Sigmoid colon (tissue), 7 donors: ENCODE measurements around the gene ADORA2A. TPM values are rescaled to one million over a fixed set of nuclear protein-coding genes. Genes with fewer than 3 reads are reported as not detected.

Experiments used
- DNase-seq: peaks from one replicate; pipeline ENCODE4 v3.0.0-alpha.2; 2019
- H3K27ac ChIP-seq, 4 donors: fragments of 200-600 bp; sonication (generic); one replicate each; pipeline ENCODE4 v1.5.1; 2016 to 2019; ENCODE audit warnings: mild to moderate bottlenecking in 1 of 4
- H3K27me3 ChIP-seq, 3 donors: fragments of 200-600 bp; sonication (generic); one replicate each; pipeline ENCODE4 v1.5.1; 2019; ENCODE audit warnings: mild to moderate bottlenecking in 1 of 3
- H3K36me3 ChIP-seq, 4 donors: fragments of 200-600 bp; sonication (generic); one replicate each; pipeline ENCODE4 v1.5.1; 2016 to 2019
- H3K4me1 ChIP-seq, 4 donors: fragments of 200-600 bp; sonication (generic); one replicate each; pipeline ENCODE4 v1.5.1; 2017 to 2019
- H3K4me3 ChIP-seq, 4 donors: fragments of 200-600 bp; sonication (generic); one replicate each; pipeline ENCODE4 v1.5.1; 2017 to 2019; ENCODE audit warnings: mild to moderate bottlenecking in 2 of 4, moderate library complexity in 1 of 4
- H3K9me3 ChIP-seq, 4 donors: fragments of 200-600 bp in 3 of 4; sonication (generic) in 3 of 4; one replicate each; pipeline versions ENCODE4 v1.5.1 to v1.6.1; 2013 to 2019
- CTCF ChIP-seq, 4 experiments: fragments of 450-650 bp in 3 of 4; fragments of 200-600 bp in 1 of 4; IDR thresholded peaks; one replicate each; pipeline ENCODE4 v1.5.1; 2016 to 2019; ENCODE audit warnings: antibody characterized with exemption in 4 of 4, mild to moderate bottlenecking in 3 of 4, moderate library complexity in 2 of 4
- EP300 ChIP-seq, 4 donors: sonication (generic); formaldehyde crosslinking; IDR thresholded peaks; one replicate each; pipeline ENCODE4 v1.6.1; 2017; ENCODE audit warnings: antibody characterized with exemption in 4 of 4
- POLR2A ChIP-seq, 2 donors: fragments of 450-650 bp; IDR thresholded peaks; one replicate each; pipeline ENCODE4 v1.6.1; 2016; ENCODE audit warnings: antibody characterized with exemption in 2 of 2, mild to moderate bottlenecking in 2 of 2, moderate library complexity in 2 of 2
- POLR2AphosphoS5 ChIP-seq, 4 donors: sonication (generic); formaldehyde crosslinking; IDR thresholded peaks; one replicate each; pipeline ENCODE4 v1.6.1; 2017; ENCODE audit warnings: antibody characterized with exemption in 4 of 4
- WGBS, 2 donors: extraction: QIAGEN DNeasy Blood & Tissue Kit; methylation state at CpG; one replicate each; pipeline ENCODE4 v1.1.7; 2013; 5-methylcytosine and 5-hydroxymethylcytosine counted together
- intact Hi-C: fragments of 100-400 bp; cut with DNase I; formaldehyde crosslinking; loops from one replicate; pipeline ENCODE4 v1.15.1; 2023
- polyA plus RNA-seq, 3 donors: library from polyadenylated mRNA; stranded (reverse); fragments of 200-250 nt; gene quantifications; one replicate each; pipeline ENCODE4 v1.2.3, GENCODE V29; 2013
- total RNA-seq, 4 donors: library from RNA; depleted of rRNA; stranded (reverse); fragments of >200 nt; gene quantifications; one replicate each; pipeline ENCODE4 v1.1.0, GENCODE V29; 2016
- donor health status: healthy with polysubstance abuse.
- donor health status: Bipolar disorder and iron deficiency.
- donor health status: healthy.

The ADORA2A gene
- total and polyA plus RNA-seq, 7 donors: 1.2 to 9.3 (median 3.0) TPM

GRCh38 chr22:24383061-24383460 lies 44.3 kb upstream of the ADORA2A start:
- WGBS, 2 donors: 96 to 97% methylated on average over 2 of the region's 2 CpGs
- no peaks in the 10 kb centered on the region for H3K9me3 ChIP-seq
- intact Hi-C loops: no loop called here
- no peaks in the 10 kb centered on the region for H3K27me3 ChIP-seq
- H3K27ac ChIP-seq: no peak overlapping the region
- no peak for DNase-seq
- no peaks in the 10 kb centered on the region for H3K4me1 ChIP-seq
- H3K4me3 ChIP-seq: no peak overlapping the region
- no peak for TF ChIP-seq EP300 (IDR thresholded peaks at IDR 0.05)
- TF ChIP-seq POLR2AphosphoS5 (IDR thresholded peaks at IDR 0.05): no peak
- TF ChIP-seq CTCF (IDR thresholded peaks at IDR 0.05): no peak
- no peak for TF ChIP-seq POLR2A (IDR thresholded peaks at IDR 0.05)
- H3K36me3 ChIP-seq: peaks cover 0 to 18% (median 5%) of the 10 kb centered on the region in 4 donors

GRCh38 chr22:24384131-24384530 lies 43.3 kb upstream of the ADORA2A start:
- H3K4me3 ChIP-seq: no peak overlapping the region
- no peaks in the 10 kb centered on the region for H3K4me1 ChIP-seq
- intact Hi-C loops: no loop called here
- DNase-seq: no peak
- no peaks in the 10 kb centered on the region for H3K9me3 ChIP-seq
- no peak overlapping the region for H3K27ac ChIP-seq
- H3K36me3 ChIP-seq: peaks cover 0 to 12% (median 5%) of the 10 kb centered on the region in 4 donors
- 86 to 91% methylated on average over 1 of the region's 1 CpG for WGBS, 2 donors
- no peak for TF ChIP-seq POLR2A (IDR thresholded peaks at IDR 0.05)
- TF ChIP-seq EP300 (IDR thresholded peaks at IDR 0.05): no peak
- no peak for TF ChIP-seq CTCF (IDR thresholded peaks at IDR 0.05)
- no peak for TF ChIP-seq POLR2AphosphoS5 (IDR thresholded peaks at IDR 0.05)
- H3K27me3 ChIP-seq: no peaks in the 10 kb centered on the region

- no peak overlapping the region for H3K4me3 ChIP-seq
- no peak for TF ChIP-seq POLR2A (IDR thresholded peaks at IDR 0.05)
- no peak for TF ChIP-seq CTCF (IDR thresholded peaks at IDR 0.05)
- TF ChIP-seq EP300 (IDR thresholded peaks at IDR 0.05): no peak
- no peak for TF ChIP-seq POLR2AphosphoS5 (IDR thresholded peaks at IDR 0.05)
- no peak overlapping the region for H3K27ac ChIP-seq
- H3K4me1 ChIP-seq: peaks cover 0 to 24% (median 13%) of the 10 kb centered on the region in 4 donors
- no peaks in the 10 kb centered on the region for H3K9me3 ChIP-seq
- WGBS, 2 donors: 90 to 92% methylated on average over 2 of the region's 2 CpGs
- intact Hi-C loops: no loop called here
- DNase-seq: no peak
- H3K27me3 ChIP-seq: no peaks in the 10 kb centered on the region
- no peaks in the 10 kb centered on the region for H3K36me3 ChIP-seq
Observed at GRCh38 chr22:24386937-24387471, 40.4 kb upstream of the ADORA2A start.

- WGBS, 2 donors: 96 to 98% methylated on average over 1 of the region's 1 CpG
- H3K27me3 ChIP-seq: no peaks in the 10 kb centered on the region
- H3K36me3 ChIP-seq: no peaks in the 10 kb centered on the region
- H3K4me3 ChIP-seq: no peak overlapping the region
- TF ChIP-seq CTCF (IDR thresholded peaks at IDR 0.05): no peak
- TF ChIP-seq POLR2AphosphoS5 (IDR thresholded peaks at IDR 0.05): no peak
- TF ChIP-seq POLR2A (IDR thresholded peaks at IDR 0.05): no peak
- no peak for TF ChIP-seq EP300 (IDR thresholded peaks at IDR 0.05)
- no peaks in the 10 kb centered on the region for H3K9me3 ChIP-seq
- peaks cover 0 to 34% (median 16%) of the 10 kb centered on the region in 4 donors for H3K4me1 ChIP-seq
- peak overlapping the region in 3 of 4 donors; percentile 21 to 50 (median 41) for H3K27ac ChIP-seq
- no peak for DNase-seq
- intact Hi-C loops: no loop called here
Observed at GRCh38 chr22:24389680-24390079, 37.7 kb upstream of the ADORA2A start.

GRCh38 chr22:24390156-24390555 lies 37.2 kb upstream of the ADORA2A start:
- Histone ChIP-seq H3K4me3 (no peak overlapping the region), H3K9me3 (no peaks in the 10 kb centered on the region), H3K27ac (peak overlapping the region; percentile 7 to 50 (median 31)), H3K27me3 (no peaks in the 10 kb centered on the region), H3K36me3 (no peaks in the 10 kb centered on the region), H3K4me1 (peaks cover 0 to 34% (median 16%) of the 10 kb centered on the region in 4 donors)
- no peak for DNase-seq
- TF ChIP-seq CTCF (IDR thresholded peaks at IDR 0.05) (no peak), POLR2A (IDR thresholded peaks at IDR 0.05) (no peak), POLR2AphosphoS5 (IDR thresholded peaks at IDR 0.05) (no peak), EP300 (IDR thresholded peaks at IDR 0.05) (no peak)
- intact Hi-C loops: no loop called here
- 90 to 99% methylated on average over 2 of the region's 2 CpGs for WGBS, 2 donors
